ENCODE data around the gene FERMT2.

DNA sequence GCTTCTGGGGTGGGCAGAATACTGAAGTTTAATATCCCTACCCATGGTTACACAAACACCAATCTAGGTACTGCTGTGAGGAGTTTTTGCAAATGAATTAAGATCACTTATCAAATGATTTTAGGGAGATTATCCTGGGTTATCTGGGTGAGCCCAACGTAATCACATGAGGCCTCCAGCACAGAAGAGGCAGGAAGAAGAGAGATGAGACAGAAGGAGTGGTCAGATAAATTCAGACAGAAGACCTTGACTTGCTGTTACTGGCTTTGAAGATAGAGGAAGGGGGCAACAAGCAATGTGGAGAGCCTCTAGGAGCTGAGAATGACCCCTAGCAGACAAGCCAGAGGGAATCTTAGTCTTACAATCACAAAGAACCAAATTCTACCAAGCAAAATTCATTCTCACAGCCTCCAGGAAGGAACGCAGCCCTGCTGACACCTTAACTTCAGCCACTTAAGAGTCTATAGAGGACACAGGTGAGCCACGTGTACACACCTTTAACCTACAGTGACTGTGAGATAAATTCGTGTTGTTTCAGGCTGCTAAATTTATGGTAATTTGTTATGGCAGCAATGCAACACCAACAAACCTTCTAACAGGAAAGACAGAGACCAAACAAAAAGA, 49.4 kb downstream of the FERMT2 start:
- TF ChIP-seq, protein P1, sequence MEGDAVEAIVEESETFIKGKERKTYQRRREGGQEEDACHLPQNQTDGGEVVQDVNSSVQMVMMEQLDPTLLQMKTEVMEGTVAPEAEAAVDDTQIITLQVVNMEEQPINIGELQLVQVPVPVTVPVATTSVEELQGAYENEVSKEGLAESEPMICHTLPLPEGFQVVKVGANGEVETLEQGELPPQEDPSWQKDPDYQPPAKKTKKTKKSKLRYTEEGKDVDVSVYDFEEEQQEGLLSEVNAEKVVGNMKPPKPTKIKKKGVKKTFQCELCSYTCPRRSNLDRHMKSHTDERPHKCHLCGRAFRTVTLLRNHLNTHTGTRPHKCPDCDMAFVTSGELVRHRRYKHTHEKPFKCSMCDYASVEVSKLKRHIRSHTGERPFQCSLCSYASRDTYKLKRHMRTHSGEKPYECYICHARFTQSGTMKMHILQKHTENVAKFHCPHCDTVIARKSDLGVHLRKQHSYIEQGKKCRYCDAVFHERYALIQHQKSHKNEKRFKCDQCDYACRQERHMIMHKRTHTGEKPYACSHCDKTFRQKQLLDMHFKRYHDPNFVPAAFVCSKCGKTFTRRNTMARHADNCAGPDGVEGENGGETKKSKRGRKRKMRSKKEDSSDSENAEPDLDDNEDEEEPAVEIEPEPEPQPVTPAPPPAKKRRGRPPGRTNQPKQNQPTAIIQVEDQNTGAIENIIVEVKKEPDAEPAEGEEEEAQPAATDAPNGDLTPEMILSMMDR (IDR thresholded peaks at IDR 0.05): no peak
- no peak for TF ChIP-seq POLR2A (IDR thresholded peaks at IDR 0.05)
